ENCODE data around the gene CKM.
"Not testable (repeated sequence)": the region's sequence is repeated elsewhere in the genome, so short reads cannot be mapped to it uniquely, and the experiment has no call there.

CKM gene

GRCh38 chr19:45280471-45280961, 42.2 kb downstream of the CKM start:
- DNase-seq: no peak

GRCh38 chr19:45279587-45280192, 43.0 kb downstream of the CKM start:
- no peak for DNase-seq

- DNase-seq: no peak
These were observed 44.6 kb downstream of the CKM start for GRCh38 chr19:45278087-45278486.

DNA sequence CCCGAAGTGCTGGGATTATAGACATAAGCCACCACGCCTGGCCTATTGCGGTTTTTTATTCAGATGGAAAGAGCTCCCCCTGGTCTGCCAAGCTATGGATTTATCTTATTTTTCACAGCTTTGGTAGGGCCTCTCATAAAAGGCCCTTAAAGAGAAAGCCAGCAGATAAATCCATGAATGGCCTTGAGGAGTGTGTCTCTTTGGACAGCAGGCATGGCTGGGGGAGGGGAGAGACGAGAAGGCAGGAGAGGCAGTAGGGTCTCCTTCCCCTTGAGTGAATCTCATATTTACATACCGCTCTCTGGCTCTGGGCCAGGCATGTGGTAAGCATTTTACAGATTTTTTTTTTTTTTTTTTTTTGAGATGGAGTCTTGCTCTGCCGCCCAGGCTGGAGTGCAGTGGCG, 46.4 kb downstream of the CKM start:
- no peak for DNase-seq

GRCh38 chr19:45275370-45275971, 47.2 kb downstream of the CKM start:
- no peak for DNase-seq

- DNase-seq: no peak
These were observed 49.2 kb downstream of the CKM start for GRCh38 chr19:45273521-45273855.

DNA sequence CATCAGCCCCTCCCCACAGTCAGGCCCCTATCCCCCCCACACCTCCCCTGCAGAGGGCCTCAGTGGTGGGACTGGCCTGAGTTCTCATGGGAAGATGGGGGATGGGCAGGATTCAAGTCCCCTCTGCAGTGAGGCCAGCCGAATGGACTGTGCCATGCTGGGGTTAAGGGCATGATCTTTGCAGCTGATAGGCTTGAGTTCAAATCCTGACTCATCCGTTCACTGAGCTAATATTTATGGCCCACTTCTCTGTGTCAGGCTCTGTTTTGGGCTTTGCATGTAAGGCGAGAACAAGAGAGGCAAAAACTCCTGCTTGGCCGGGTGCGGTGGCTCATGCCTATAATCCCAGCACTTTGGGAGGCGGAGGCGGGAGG, 51.0 kb downstream of the CKM start:
- DNase-seq: no peak

GRCh38 chr19:45271098-45271734, 51.5 kb downstream of the CKM start:
- no peak for DNase-seq

DNA sequence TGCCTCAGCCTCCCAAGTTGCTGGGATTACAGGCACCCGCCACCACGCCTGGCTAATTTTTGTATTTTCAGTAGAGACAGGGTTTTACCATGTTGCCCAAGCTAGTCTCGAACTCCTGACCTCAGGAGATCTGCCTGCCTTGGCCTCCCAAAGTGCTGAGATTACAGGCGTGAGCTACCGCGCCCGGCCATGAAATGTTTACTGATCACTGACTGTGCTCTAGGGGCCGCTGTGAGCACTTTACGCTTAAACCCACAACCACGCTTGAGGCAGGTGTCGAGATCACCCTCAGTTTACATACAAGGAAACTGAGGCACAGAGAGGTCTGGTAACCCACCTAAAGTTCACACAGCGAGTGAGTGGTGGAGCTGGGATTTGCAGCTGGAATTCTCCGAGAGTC, 52.7 kb downstream of the CKM start:
- DNase-seq: not testable (repeated sequence)

GRCh38 chr19:45267296-45267695, 55.4 kb downstream of the CKM start:
- DNase-seq: no peak

- DNase-seq: no peak
These were observed 57.3 kb downstream of the CKM start for GRCh38 chr19:45265375-45265774.

DNA sequence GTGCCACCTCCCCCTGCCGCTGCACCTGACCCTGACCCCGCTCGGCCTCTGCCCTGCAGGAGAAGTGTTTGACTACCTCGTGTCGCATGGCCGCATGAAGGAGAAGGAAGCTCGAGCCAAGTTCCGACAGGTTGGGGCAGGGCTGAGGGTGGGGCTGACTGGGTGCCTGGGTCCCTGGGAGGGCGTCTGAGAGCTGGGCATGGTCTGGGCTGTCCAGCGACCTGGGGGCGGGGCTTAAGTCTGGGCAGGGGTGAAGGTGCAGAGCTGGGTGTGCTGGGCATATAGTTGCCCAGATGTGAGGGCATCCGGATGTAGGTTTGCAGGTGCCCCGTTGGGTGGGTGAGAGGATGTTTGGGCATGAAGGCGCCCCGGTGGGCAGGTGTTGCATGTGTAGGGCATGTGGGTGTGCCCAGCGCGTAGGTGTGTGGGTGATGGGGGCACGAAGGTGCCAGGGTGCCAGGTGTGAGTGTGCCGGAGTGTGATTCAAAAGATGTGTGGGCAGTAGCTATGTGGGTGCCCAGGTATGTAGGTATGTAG, 57.8 kb downstream of the CKM start:
- DNase-seq: no peak

GRCh38 chr19:45263013-45263412, 59.7 kb downstream of the CKM start:
- no peak for DNase-seq

- no peak for DNase-seq
These were observed 60.1 kb downstream of the CKM start for GRCh38 chr19:45262570-45262969.

DNA sequence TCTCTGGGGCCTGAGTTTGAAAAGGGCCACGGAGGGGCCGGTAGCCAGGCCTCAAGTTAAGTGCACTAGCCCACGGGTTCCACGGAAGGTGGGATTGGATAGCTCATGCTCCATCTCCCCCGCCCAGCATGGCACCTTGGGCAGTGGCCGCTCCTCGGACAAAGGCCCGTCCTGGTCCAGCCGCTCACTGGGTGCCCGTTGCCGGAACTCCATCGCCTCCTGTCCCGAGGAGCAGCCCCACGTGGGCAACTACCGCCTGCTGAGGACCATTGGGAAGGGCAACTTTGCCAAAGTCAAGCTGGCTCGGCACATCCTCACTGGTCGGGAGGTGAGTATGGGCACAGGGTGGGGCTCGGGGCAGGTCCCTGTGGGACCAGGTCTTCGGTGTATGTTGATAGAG, 63.8 kb downstream of the CKM start:
- no peak for DNase-seq

DNA sequence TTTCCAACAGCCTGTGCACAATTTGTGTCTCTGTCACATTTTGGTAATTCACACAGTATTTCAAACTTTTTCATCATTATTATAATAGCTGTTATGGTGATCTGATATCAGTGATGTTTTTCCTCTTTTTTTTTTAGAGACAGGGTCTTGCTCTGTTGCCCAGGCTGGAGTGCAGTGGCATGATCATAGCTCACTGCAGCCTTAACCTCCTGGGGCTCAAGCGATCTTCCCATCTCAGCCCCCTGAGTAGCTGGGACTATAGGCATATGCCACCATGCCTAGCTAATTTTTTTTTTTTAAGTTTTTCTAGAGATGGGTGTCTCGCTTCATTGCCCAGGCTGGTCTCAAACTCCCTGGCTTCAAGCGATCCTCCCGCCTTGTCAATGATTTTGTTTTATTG, 65.8 kb downstream of the CKM start:
- DNase-seq: no peak

Data from CD4-positive, alpha-beta T cell treated with Interleukin-17A for 4 hours (primary cell).